Activated CD4-positive, CD25-positive, alpha-beta regulatory T cell treated with anti-CD3 and anti-CD28 coated beads, Interleukin-2, amount 50 U/mL, for 72 hours (primary cell): ENCODE results near the gene MARF1.
"Not testable (repeated sequence)": the region's sequence is repeated elsewhere in the genome, so short reads cannot be mapped to it uniquely, and the experiment has no call there.

Experiments used
- DNase-seq: peaks from one replicate; pipeline ENCODE4 v3.0.0; 2021

Gene MARF1

GRCh38 chr16:15618392-15618791 lies 24.6 kb downstream of the MARF1 start:
- DNase-seq, result no peak

GRCh38 chr16:15617901-15618300 lies 25.1 kb downstream of the MARF1 start:
- no peak for DNase-seq

GRCh38 chr16:15616475-15617165 lies 26.3 kb downstream of the MARF1 start:
- DNase-seq, result no peak

- DNase-seq, result no peak
Measured at GRCh38 chr16:15616012-15616411, 26.9 kb downstream of the MARF1 start.

GRCh38 chr16:15613676-15614075 lies 29.3 kb downstream of the MARF1 start:
- DNase-seq, result no peak

GRCh38 chr16:15611610-15612009 lies 31.3 kb downstream of the MARF1 start:
- DNase-seq, result no peak

- no peak for DNase-seq
Measured at GRCh38 chr16:15610369-15610871, 32.5 kb downstream of the MARF1 start.

- no peak for DNase-seq
Measured at GRCh38 chr16:15609286-15609649, 33.7 kb downstream of the MARF1 start.

GRCh38 chr16:15608398-15609285 lies 34.3 kb downstream of the MARF1 start:
- no peak for DNase-seq

GRCh38 chr16:15607700-15608396 lies 35.1 kb downstream of the MARF1 start:
- no peak for DNase-seq

- not testable (repeated sequence) for DNase-seq
Measured at GRCh38 chr16:15607221-15607699, 35.7 kb downstream of the MARF1 start.

- DNase-seq, result no peak
Measured at GRCh38 chr16:15606518-15607220, 36.3 kb downstream of the MARF1 start.

GRCh38 chr16:15605839-15606517 lies 37.0 kb downstream of the MARF1 start:
- no peak for DNase-seq

GRCh38 chr16:15604460-15605440 lies 38.2 kb downstream of the MARF1 start:
- no peak for DNase-seq

GRCh38 chr16:15602285-15603044 lies 40.5 kb downstream of the MARF1 start:
- no peak for DNase-seq

- no peak for DNase-seq
Measured at GRCh38 chr16:15601212-15601879, 41.6 kb downstream of the MARF1 start.

- no peak for DNase-seq
Measured at GRCh38 chr16:15599303-15600070, 43.5 kb downstream of the MARF1 start.

- DNase-seq, result no peak
Measured at GRCh38 chr16:15598648-15599190, 44.2 kb downstream of the MARF1 start.
